Hepatic stellate cell (primary cell): ENCODE results near the gene NEURL1.

Experiments
- DNase-seq: peaks from one replicate; pipeline ENCODE4 v3.0.0; 2011; ENCODE audit warnings: low spot score

The NEURL1 gene

GRCh38 chr10:103546401-103546800, 52.9 kb downstream of the NEURL1 start:
- no peak for DNase-seq

GRCh38 chr10:103547391-103547946, 54.0 kb downstream of the NEURL1 start:
- DNase-seq: no peak

- DNase-seq: no peak
Observed at GRCh38 chr10:103548006-103548405, 54.5 kb downstream of the NEURL1 start.

GRCh38 chr10:103548581-103549348, 55.3 kb downstream of the NEURL1 start:
- DNase-seq: no peak

- no peak for DNase-seq
Observed at GRCh38 chr10:103549349-103549685, 55.8 kb downstream of the NEURL1 start.

- DNase-seq: no peak
Observed at GRCh38 chr10:103550229-103550628, 56.7 kb downstream of the NEURL1 start.

- DNase-seq: no peak
Observed at GRCh38 chr10:103551619-103552602, 58.4 kb downstream of the NEURL1 start.

- no peak for DNase-seq
Observed at GRCh38 chr10:103552856-103553742, 59.6 kb downstream of the NEURL1 start.

GRCh38 chr10:103553743-103554487, 60.4 kb downstream of the NEURL1 start:
- DNase-seq: no peak

GRCh38 chr10:103554488-103555324, 61.2 kb downstream of the NEURL1 start:
- DNase-seq: peak; percentile 92

GRCh38 chr10:103555325-103555649, 61.8 kb downstream of the NEURL1 start:
- peak; percentile 72 for DNase-seq

- DNase-seq: no peak
Observed at GRCh38 chr10:103555712-103556111, 62.2 kb downstream of the NEURL1 start.

GRCh38 chr10:103556383-103557007, 63.0 kb downstream of the NEURL1 start:
- no peak for DNase-seq

- no peak for DNase-seq
Observed at GRCh38 chr10:103557455-103557854, 64.0 kb downstream of the NEURL1 start.

- no peak for DNase-seq
Observed at GRCh38 chr10:103558911-103559310, 65.4 kb downstream of the NEURL1 start.

GRCh38 chr10:103559776-103560175, 66.3 kb downstream of the NEURL1 start:
- DNase-seq: no peak

GRCh38 chr10:103560886-103561285, 67.4 kb downstream of the NEURL1 start:
- DNase-seq: no peak

- DNase-seq: no peak
Observed at GRCh38 chr10:103562383-103562782, 68.9 kb downstream of the NEURL1 start.

- DNase-seq: no peak
Observed at GRCh38 chr10:103563231-103564115, 70.0 kb downstream of the NEURL1 start.
